Middle frontal gyrus (tissue), 1 donor: ENCODE data around the gene FCN3.

Source experiments
- DNase-seq: peaks from one replicate; pipeline ENCODE4 v3.0.0-alpha.2; 2015; ENCODE audit warnings: low spot score; ENCODE audit errors: extremely low spot score

The FCN3 gene

GRCh38 chr1:27341525-27342252 is 32.9 kb downstream of the FCN3 start, which contains the start of gene SYTL1:
TSS of gene SYTL1 (plus strand) at chr1:27342022. CDS start at chr1:27345335, 3,313 bp downstream.
- no peak for DNase-seq

DNA sequence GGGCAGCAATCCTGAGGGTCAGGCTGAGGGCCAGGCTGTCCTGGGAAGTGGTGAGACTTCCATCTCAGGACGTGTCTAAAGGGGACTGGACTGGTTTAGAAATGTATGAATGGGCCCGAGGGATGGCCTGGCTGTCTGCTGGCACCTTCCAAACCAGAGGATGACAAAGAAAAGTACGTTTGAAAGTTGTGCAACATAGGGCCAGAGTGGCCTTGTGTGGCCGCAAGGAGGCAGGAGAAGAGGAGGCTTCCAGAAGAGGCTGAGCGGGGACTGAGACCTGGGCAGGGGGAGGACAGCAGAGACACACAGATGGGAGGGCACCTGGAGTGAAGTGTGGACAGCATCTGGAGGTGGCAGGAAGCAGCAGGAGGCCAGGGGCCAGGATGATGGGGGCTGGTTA is 35.4 kb downstream of the FCN3 start:
- DNase-seq, result no peak

DNA sequence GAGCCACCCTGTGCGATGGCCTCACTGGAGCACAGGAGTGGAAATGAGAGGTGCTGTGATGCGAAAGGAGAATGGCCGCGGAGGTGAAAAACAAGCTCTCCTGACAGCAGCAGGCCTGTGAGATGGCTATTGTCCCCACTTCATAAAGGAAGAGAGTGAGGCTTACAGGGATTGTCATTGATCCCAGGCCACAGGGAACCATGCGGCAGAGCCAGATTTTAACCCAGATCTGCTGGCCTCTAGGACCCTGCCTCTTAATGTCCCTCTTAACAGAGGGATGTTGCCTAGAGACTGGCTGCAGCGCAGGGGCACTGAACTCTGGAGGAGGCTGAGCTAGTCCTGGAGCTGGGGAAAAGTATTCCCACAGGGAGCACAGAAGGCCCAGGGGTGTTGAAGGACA is 35.9 kb downstream of the FCN3 start:
- DNase-seq, result no peak

GRCh38 chr1:27336756-27337155 is 37.9 kb downstream of the FCN3 start:
- no peak for DNase-seq

GRCh38 chr1:27335506-27336422 is 38.9 kb downstream of the FCN3 start:
- DNase-seq, result no peak

- DNase-seq, result no peak
Observed at GRCh38 chr1:27333717-27334279, 40.8 kb downstream of the FCN3 start.

- DNase-seq, result no peak
Observed at GRCh38 chr1:27332536-27333281, 41.9 kb downstream of the FCN3 start.

GRCh38 chr1:27331922-27332321 is 42.7 kb downstream of the FCN3 start:
- no peak for DNase-seq

DNA sequence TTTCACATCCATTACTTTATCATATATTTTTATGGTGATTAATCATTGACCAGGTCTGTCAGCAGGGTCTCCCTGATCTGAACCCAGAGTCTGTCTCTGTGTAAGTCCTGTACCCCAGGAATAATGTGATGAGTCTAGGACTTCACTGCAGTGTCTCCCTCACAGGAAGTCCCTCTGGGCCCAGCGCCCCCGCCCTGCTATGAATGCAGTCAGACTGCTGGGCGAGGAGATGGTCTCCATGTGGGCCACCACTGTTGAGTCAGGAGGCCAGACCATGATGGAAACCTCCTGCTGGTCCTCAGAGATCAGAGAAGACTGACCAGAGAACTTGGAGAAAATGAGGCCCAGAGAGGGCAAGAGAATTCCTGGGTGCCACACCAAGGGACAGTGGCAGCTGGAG is 43.2 kb downstream of the FCN3 start:
- no peak for DNase-seq

DNA sequence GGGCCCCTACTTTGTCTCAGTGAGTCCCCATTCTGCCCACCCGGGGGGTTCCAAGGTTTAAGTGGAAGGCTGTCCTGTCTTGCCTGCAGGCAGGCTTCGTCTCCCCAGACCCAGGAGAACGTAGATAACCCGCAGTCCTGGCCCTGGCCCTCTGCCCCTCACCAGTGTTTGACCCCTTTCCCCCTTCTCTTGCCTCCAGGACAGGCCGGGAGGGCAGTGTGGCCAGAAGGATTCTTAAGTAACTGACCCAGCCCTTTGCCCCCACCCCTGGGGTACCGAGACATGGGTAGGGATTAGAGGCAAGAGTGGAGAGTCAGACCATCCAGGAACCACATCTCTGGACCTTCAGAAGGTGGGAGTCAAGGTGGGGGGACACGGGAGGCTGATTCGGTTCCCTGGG is 43.8 kb downstream of the FCN3 start:
- no peak for DNase-seq

DNA sequence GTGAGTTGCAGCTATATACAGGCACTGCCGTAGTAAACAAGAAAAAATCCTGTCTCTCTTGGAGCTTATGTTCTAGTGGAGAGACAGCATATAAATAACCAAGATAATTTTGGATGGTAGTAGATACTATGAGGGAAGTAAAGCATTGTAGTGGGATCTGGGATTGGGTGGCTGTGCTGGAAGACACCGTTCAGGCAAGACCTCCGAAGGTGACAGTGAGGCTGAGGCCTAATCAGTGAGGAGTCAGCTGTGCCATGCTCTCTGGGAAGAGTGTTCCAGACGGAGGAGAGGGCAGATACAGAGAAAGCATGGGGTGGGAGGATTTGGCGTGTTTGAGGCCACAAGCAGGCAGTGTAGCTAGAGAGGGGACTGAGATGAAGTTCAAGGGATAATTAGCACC is 46.7 kb downstream of the FCN3 start:
- DNase-seq, result no peak

- no peak for DNase-seq
Observed at GRCh38 chr1:27325286-27325685, 49.3 kb downstream of the FCN3 start.

DNA sequence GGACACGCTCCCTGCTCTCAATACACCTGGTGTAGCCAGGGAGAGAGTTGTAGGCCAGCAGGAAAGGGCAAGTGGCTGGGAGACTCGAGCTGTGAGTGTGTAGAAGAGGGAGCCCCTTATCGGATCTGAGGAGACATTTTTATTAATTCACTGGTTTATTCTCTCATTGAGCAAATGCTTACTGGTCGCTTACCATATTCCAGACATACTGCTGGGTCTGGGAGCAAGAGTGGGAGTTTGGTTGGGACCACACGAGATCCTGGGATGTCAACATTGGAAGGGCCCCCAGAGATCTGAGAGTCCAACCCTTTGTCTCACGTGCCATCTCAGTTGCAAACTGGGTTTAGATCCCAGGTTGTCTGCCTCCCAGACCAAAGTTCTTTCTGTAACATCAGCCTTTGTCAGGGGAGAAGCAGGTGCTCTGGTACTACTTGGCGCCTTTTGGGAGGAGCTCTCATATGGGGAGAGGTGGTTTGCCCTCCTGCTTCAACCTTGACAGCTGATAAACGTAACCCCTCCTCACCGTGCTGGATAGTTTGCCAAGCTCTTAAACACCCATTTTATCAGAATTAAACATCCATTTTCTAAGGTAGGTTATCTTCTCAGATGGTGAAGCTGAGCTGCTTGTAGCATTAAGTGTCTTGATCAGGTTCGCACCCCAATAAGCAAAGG is 51.9 kb downstream of the FCN3 start:
- DNase-seq, result no peak

- peak; percentile 95 for DNase-seq
Observed at GRCh38 chr1:27321813-27322568, 52.6 kb downstream of the FCN3 start, which contains the start of gene TMEM222. TSS of gene TMEM222 (plus strand) at chr1:27322163. CDS start at chr1:27322198, 35 bp downstream.
